DMS153 (cell line): Measurements from ENCODE around the gene CASP5.
A peak's percentile ranks its signal among the peaks of the same experiment; 100 is the strongest.
"Not testable (repeated sequence)": the region's sequence is repeated elsewhere in the genome, so short reads cannot be mapped to it uniquely, and the experiment has no call there.

ENCODE experiments used
- DNase-seq: peaks from one replicate; lab custom pipeline; 2025; lab: John Stamatoyannopoulos, UW

CASP5 gene

GRCh38 chr11:105023003-105023402, at the start of gene CASP5:
Gene CASP5, minus strand, starts transcription at chr11:105023168. Its CDS starts 32 bp downstream, at chr11:105023136.
- no peak for DNase-seq

- not testable (repeated sequence) for DNase-seq
Observed at GRCh38 chr11:105072080-105072479, 49.1 kb upstream of the CASP5 start.

GRCh38 chr11:105071089-105071732, 48.2 kb upstream of the CASP5 start:
- DNase-seq = no peak

- no peak for DNase-seq
Observed at GRCh38 chr11:105070306-105070705, 47.3 kb upstream of the CASP5 start.

- not testable (repeated sequence) for DNase-seq
Observed at GRCh38 chr11:105069749-105070148, 46.8 kb upstream of the CASP5 start.

- DNase-seq = not testable (repeated sequence)
Observed at GRCh38 chr11:105063245-105063941, 40.4 kb upstream of the CASP5 start.

GRCh38 chr11:105057432-105057831, 34.5 kb upstream of the CASP5 start:
- DNase-seq = no peak

GRCh38 chr11:105056446-105056845, 33.5 kb upstream of the CASP5 start:
- DNase-seq = no peak

- no peak for DNase-seq
Observed at GRCh38 chr11:105054723-105055493, 31.9 kb upstream of the CASP5 start.

GRCh38 chr11:105052487-105052886, 29.5 kb upstream of the CASP5 start:
- DNase-seq = no peak

- DNase-seq = no peak
Observed at GRCh38 chr11:105051559-105051958, 28.6 kb upstream of the CASP5 start.

- DNase-seq = no peak
Observed at GRCh38 chr11:105049481-105049880, 26.5 kb upstream of the CASP5 start.

GRCh38 chr11:105046898-105047579, 24.1 kb upstream of the CASP5 start:
- DNase-seq = peak; percentile 7

- DNase-seq = no peak
Observed at GRCh38 chr11:105045676-105046296, 22.8 kb upstream of the CASP5 start.

- not testable (repeated sequence) for DNase-seq
Observed at GRCh38 chr11:105044557-105045524, 21.9 kb upstream of the CASP5 start, which contains the start of gene CARD16. Gene CARD16, minus strand, starts transcription at chr11:105045335. Its CDS starts 38 bp downstream, at chr11:105045297.

GRCh38 chr11:105042178-105042577, 19.2 kb upstream of the CASP5 start:
- no peak for DNase-seq

GRCh38 chr11:105040703-105041102, 17.7 kb upstream of the CASP5 start:
- DNase-seq = no peak

- no peak for DNase-seq
Observed at GRCh38 chr11:105034813-105035620, 12.0 kb upstream of the CASP5 start, which contains the start of gene CASP1. Gene CASP1, minus strand, starts transcription at chr11:105035144. Its CDS starts 31 bp downstream, at chr11:105035113.

- DNase-seq = not testable (repeated sequence)
Observed at GRCh38 chr11:105034388-105034787, 11.4 kb upstream of the CASP5 start.
